Loucy (cell line): Measurements from ENCODE around the gene MFGE8.

Experiments used
- CTCF ChIP-seq: fragments of 200-600 bp; sonication (generic); conservative IDR thresholded peaks from 2 replicates; pipeline ENCODE4 v1.5.1; 2014; ENCODE audit warnings: mild to moderate bottlenecking, antibody characterized with exemption, low read length
- EZH2phosphoT487 ChIP-seq: fragments of 200-600 bp; IDR thresholded peaks from 2 replicates; pipeline ENCODE4 v1.6.1; 2018; ENCODE audit warnings: antibody characterized with exemption, mild to moderate bottlenecking, moderate library complexity, borderline replicate concordance

GRCh38 chr15:88913850-88914169 lies 631 bp upstream of the MFGE8 start:
- TF ChIP-seq CTCF (no peak), EZH2phosphoT487 (no peak)
